GM21423 (cell line): ENCODE results near the gene DDX49.
"Not testable (repeated sequence)": the region's sequence is repeated elsewhere in the genome, so short reads cannot be mapped to it uniquely, and the experiment has no call there.

ENCODE experiments used
- ATAC-seq: cut with Tn5 transposase; IDR thresholded peaks from one replicate; pipeline ENCODE4 v1.9.1; 2021; ENCODE audit warnings: mild to moderate bottlenecking, moderate library complexity; ENCODE audit not compliant: unreplicated experiment

The DDX49 gene

GRCh38 chr19:18910801-18911436 is 8.6 kb upstream of the DDX49 start:
- no peak for ATAC-seq

GRCh38 chr19:18912933-18913332 is 6.6 kb upstream of the DDX49 start:
- no peak for ATAC-seq

- no peak for ATAC-seq
Measured at GRCh38 chr19:18913466-18913865, 6.0 kb upstream of the DDX49 start.

GRCh38 chr19:18915639-18916038 is 3.9 kb upstream of the DDX49 start:
- no peak for ATAC-seq

GRCh38 chr19:18917593-18917992 is 1.9 kb upstream of the DDX49 start:
- not testable (repeated sequence) for ATAC-seq

- ATAC-seq: no peak
Measured at GRCh38 chr19:18919900-18920214, 342 bp downstream of the DDX49 start.

GRCh38 chr19:18920400-18920799 is 885 bp downstream of the DDX49 start:
- no peak for ATAC-seq

GRCh38 chr19:18921593-18921992 is 2.1 kb downstream of the DDX49 start:
- no peak for ATAC-seq

- no peak for ATAC-seq
Measured at GRCh38 chr19:18922228-18922985, 2.9 kb downstream of the DDX49 start.

- ATAC-seq: no peak
Measured at GRCh38 chr19:18924684-18925213, 5.2 kb downstream of the DDX49 start.

GRCh38 chr19:18928018-18928805 is 8.7 kb downstream of the DDX49 start:
- ATAC-seq: no peak

- ATAC-seq: no peak
Measured at GRCh38 chr19:18929311-18929710, 9.8 kb downstream of the DDX49 start.

GRCh38 chr19:18931316-18932162 is 12.0 kb downstream of the DDX49 start:
- ATAC-seq: no peak

- no peak for ATAC-seq
Measured at GRCh38 chr19:18932216-18932841, 12.8 kb downstream of the DDX49 start.

- ATAC-seq: no peak
Measured at GRCh38 chr19:18933297-18933696, 13.8 kb downstream of the DDX49 start.

GRCh38 chr19:18939163-18939562 is 19.6 kb downstream of the DDX49 start:
- no peak for ATAC-seq

GRCh38 chr19:18939922-18940768 is 20.6 kb downstream of the DDX49 start:
- ATAC-seq: no peak

- ATAC-seq: no peak
Measured at GRCh38 chr19:18940769-18941627, 21.5 kb downstream of the DDX49 start, which contains the start of gene HOMER3. Gene HOMER3, minus strand, starts transcription at chr19:18941217. Its CDS starts 2,235 bp downstream, at chr19:18938982.
